Liver (tissue), 9 donors: ENCODE results near the gene PIAS4. TPM values are rescaled to one million over a fixed set of nuclear protein-coding genes. Genes with fewer than 3 reads are reported as not detected.

Experiments
- DNase-seq: peaks from one replicate; pipeline ENCODE4 v3.0.0-alpha.2; 2017; ENCODE audit warnings: low spot score
- H3K27ac ChIP-seq, 2 donors: one replicate each; pipeline ENCODE4 v1.7.0; 2013; ENCODE audit warnings: inconsistent platforms in 2 of 2, low read length in 2 of 2, control low read depth in 1 of 2, low read depth in 1 of 2, mild to moderate bottlenecking in 1 of 2
- H3K27me3 ChIP-seq, 4 donors: one replicate each; pipeline versions ENCODE4 v1.6.1 to v1.7.0; 2013; ENCODE audit warnings: low read length in 3 of 4, inconsistent platforms in 1 of 4, mild to moderate bottlenecking in 1 of 4, moderate library complexity in 1 of 4; ENCODE audit not compliant: control insufficient read depth in 4 of 4, insufficient read depth in 4 of 4
- H3K36me3 ChIP-seq, 4 donors: one replicate each; pipeline versions ENCODE4 v1.6.1 to v1.7.0; 2013; ENCODE audit warnings: low read length in 3 of 4, mild to moderate bottlenecking in 3 of 4, low read depth in 1 of 4, moderate library complexity in 1 of 4; ENCODE audit not compliant: control insufficient read depth in 4 of 4, insufficient read depth in 3 of 4
- H3K4me1 ChIP-seq, 4 donors: one replicate each; pipeline versions ENCODE4 v1.6.1 to v1.7.0; 2013; ENCODE audit warnings: low read length in 3 of 4, mild to moderate bottlenecking in 3 of 4, moderate library complexity in 1 of 4; ENCODE audit not compliant: control insufficient read depth in 4 of 4, insufficient read depth in 4 of 4
- H3K4me3 ChIP-seq, 3 donors: one replicate each; pipeline versions ENCODE4 v1.6.1 to v1.7.0; 2013; ENCODE audit warnings: low read length in 3 of 3, control low read depth in 1 of 3, low read depth in 1 of 3, mild to moderate bottlenecking in 1 of 3
- H3K9ac ChIP-seq, 2 donors: one replicate each; pipeline ENCODE4 v1.7.0; 2013; ENCODE audit warnings: low read length in 2 of 2, mild to moderate bottlenecking in 2 of 2, moderate library complexity in 2 of 2, control low read depth in 1 of 2, low read depth in 1 of 2
- H3K9me3 ChIP-seq, 4 donors: one replicate each; pipeline versions ENCODE4 v1.6.1 to v1.7.0; 2013; ENCODE audit warnings: low read length in 3 of 4; ENCODE audit not compliant: control insufficient read depth in 4 of 4
- FOXA1 ChIP-seq: IDR thresholded peaks from 2 replicates; pipeline ENCODE4 v1.6.1; 2016; ENCODE audit warnings: antibody characterized with exemption
- FOXA2 ChIP-seq: IDR thresholded peaks from 2 replicates; pipeline ENCODE4 v1.6.1; 2016; ENCODE audit warnings: antibody characterized with exemption
- GABPA ChIP-seq, 2 donors: IDR thresholded peaks in 1 of 2; conservative IDR thresholded peaks in 1 of 2; 2 replicates each; pipeline ENCODE4 v1.6.1; 2016; ENCODE audit warnings: antibody characterized with exemption in 2 of 2, mild to moderate bottlenecking in 1 of 2, moderate library complexity in 1 of 2
- JUND ChIP-seq, 2 donors: IDR thresholded peaks; 2 replicates each; pipeline ENCODE4 v1.6.1; 2016; ENCODE audit warnings: antibody characterized with exemption in 2 of 2
- NR2F2 ChIP-seq: IDR thresholded peaks from 2 replicates; pipeline ENCODE4 v1.6.1; 2016; ENCODE audit warnings: antibody characterized with exemption
- RAD21 ChIP-seq, 2 donors: IDR thresholded peaks; 2 replicates each; pipeline ENCODE4 v1.6.1; 2016; ENCODE audit warnings: antibody characterized with exemption in 2 of 2, mild to moderate bottlenecking in 2 of 2
- SP1 ChIP-seq: IDR thresholded peaks from 2 replicates; pipeline ENCODE4 v1.6.1; 2018; ENCODE audit warnings: antibody characterized with exemption, mild to moderate bottlenecking
- TAF1 ChIP-seq: conservative IDR thresholded peaks from 2 replicates; pipeline ENCODE4 v1.6.1; 2016; ENCODE audit warnings: antibody characterized with exemption, mild to moderate bottlenecking
- YY1 ChIP-seq: IDR thresholded peaks from 2 replicates; pipeline ENCODE4 v1.6.1; 2016; ENCODE audit warnings: antibody characterized with exemption, mild to moderate bottlenecking
- WGBS: extraction: QIAGEN DNeasy Blood & Tissue Kit; methylation state at CpG from one replicate; pipeline ENCODE4 v1.1.7; 2013; 5-methylcytosine and 5-hydroxymethylcytosine counted together
- polyA plus RNA-seq, 2 donors: library from polyadenylated mRNA; stranded (reverse) in 1 of 2; unstranded in 1 of 2; fragments of 200-250 nt in 1 of 2; fragments of >200 nt in 1 of 2; fragmentation: Nextera tagmentation in 1 of 2; extraction: Ambion mirVana in 1 of 2; gene quantifications; one replicate each; pipeline versions ENCODE4 v1.2.1 to v1.2.3, GENCODE V29; 2013 to 2015
- total RNA-seq, 2 donors: library from RNA; depleted of rRNA; stranded (reverse); fragments of >200 nt; gene quantifications; one replicate each; pipeline ENCODE4 v1.2.3, GENCODE V29; 2014
- TF ChIP-seq, protein P1 (sequence below): IDR thresholded peaks from 2 replicates; pipeline ENCODE4 v1.6.1; 2016; ENCODE audit warnings: antibody characterized with exemption
- TF ChIP-seq, protein P2 (sequence below): fragments of 150-350 bp; IDR thresholded peaks from 2 replicates; pipeline ENCODE4 v1.5.1; 2017; ENCODE audit warnings: improper control_type of control experiment, low read depth, low read length; ENCODE audit not compliant: missing input control
- TF ChIP-seq, protein P3 (sequence below): IDR thresholded peaks from 2 replicates; pipeline ENCODE4 v1.6.1; 2016; ENCODE audit warnings: antibody characterized with exemption, mild to moderate bottlenecking
- donor health status: healthy.
- donor health status: healthy.
- donor health status: healthy.
- donor health status: healthy.
- donor health status: healthy.

PIAS4 gene
- total and polyA plus RNA-seq, 4 donors: 5.6 to 14.1 (median 10.6) TPM

DNA sequence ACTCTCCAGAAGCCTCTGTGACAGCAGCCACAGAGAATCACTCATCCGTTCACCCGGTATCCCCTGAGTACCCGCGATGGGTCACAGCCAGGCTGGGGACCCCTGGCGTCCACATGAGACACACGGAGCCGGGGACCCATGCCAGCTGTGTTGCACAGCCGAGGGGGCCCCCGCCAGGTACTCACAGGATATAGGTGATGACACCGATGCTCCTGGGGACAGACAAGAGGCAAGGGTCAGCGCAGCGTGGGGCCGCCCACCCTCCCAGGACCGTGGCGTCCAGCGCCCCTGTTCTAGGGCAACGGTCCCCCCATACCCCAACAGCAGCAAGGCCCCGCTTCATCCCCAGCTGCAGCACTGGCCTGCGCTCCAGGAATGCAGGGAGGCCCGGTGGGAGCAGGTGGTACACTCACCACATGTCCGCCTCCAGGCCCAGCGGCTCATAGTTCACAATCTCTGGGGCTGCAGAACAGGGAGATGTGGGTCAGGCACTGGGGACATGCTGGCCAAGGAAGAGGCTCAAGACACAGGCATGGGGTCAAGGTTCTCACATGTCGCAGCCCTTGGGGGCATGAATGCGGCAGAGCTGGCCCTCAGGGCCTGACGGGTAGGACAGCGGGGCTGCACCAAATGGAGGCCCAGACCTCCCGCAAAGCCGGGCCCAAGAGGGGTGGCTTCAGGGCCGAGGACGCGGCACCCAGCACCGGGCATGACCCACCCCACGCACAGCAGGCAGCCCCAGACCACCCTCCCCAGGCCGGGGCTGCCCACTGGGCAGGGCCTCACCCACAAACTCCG lies 43.9 kb upstream of the PIAS4 start:
- peaks cover 3 to 71% (median 36%) of the 10 kb centered on the region in 4 donors for H3K36me3 ChIP-seq
- TF ChIP-seq, protein P1, sequence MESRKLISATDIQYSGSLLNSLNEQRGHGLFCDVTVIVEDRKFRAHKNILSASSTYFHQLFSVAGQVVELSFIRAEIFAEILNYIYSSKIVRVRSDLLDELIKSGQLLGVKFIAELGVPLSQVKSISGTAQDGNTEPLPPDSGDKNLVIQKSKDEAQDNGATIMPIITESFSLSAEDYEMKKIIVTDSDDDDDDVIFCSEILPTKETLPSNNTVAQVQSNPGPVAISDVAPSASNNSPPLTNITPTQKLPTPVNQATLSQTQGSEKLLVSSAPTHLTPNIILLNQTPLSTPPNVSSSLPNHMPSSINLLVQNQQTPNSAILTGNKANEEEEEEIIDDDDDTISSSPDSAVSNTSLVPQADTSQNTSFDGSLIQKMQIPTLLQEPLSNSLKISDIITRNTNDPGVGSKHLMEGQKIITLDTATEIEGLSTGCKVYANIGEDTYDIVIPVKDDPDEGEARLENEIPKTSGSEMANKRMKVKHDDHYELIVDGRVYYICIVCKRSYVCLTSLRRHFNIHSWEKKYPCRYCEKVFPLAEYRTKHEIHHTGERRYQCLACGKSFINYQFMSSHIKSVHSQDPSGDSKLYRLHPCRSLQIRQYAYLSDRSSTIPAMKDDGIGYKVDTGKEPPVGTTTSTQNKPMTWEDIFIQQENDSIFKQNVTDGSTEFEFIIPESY: no peak
- no peak for TF ChIP-seq SP1
- TF ChIP-seq JUND (IDR thresholded peaks at IDR 0.05): no peak
- no peak for TF ChIP-seq TAF1
- no peak for TF ChIP-seq RAD21 (IDR thresholded peaks at IDR 0.05)
- TF ChIP-seq, protein P2, sequence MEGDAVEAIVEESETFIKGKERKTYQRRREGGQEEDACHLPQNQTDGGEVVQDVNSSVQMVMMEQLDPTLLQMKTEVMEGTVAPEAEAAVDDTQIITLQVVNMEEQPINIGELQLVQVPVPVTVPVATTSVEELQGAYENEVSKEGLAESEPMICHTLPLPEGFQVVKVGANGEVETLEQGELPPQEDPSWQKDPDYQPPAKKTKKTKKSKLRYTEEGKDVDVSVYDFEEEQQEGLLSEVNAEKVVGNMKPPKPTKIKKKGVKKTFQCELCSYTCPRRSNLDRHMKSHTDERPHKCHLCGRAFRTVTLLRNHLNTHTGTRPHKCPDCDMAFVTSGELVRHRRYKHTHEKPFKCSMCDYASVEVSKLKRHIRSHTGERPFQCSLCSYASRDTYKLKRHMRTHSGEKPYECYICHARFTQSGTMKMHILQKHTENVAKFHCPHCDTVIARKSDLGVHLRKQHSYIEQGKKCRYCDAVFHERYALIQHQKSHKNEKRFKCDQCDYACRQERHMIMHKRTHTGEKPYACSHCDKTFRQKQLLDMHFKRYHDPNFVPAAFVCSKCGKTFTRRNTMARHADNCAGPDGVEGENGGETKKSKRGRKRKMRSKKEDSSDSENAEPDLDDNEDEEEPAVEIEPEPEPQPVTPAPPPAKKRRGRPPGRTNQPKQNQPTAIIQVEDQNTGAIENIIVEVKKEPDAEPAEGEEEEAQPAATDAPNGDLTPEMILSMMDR: no peak
- TF ChIP-seq FOXA1: no peak
- no peak for TF ChIP-seq GABPA (IDR thresholded peaks at IDR 0.05 in 1 of 2, conservative IDR thresholded peaks at IDR 0.05 in 1 of 2)
- TF ChIP-seq YY1: no peak

DNA sequence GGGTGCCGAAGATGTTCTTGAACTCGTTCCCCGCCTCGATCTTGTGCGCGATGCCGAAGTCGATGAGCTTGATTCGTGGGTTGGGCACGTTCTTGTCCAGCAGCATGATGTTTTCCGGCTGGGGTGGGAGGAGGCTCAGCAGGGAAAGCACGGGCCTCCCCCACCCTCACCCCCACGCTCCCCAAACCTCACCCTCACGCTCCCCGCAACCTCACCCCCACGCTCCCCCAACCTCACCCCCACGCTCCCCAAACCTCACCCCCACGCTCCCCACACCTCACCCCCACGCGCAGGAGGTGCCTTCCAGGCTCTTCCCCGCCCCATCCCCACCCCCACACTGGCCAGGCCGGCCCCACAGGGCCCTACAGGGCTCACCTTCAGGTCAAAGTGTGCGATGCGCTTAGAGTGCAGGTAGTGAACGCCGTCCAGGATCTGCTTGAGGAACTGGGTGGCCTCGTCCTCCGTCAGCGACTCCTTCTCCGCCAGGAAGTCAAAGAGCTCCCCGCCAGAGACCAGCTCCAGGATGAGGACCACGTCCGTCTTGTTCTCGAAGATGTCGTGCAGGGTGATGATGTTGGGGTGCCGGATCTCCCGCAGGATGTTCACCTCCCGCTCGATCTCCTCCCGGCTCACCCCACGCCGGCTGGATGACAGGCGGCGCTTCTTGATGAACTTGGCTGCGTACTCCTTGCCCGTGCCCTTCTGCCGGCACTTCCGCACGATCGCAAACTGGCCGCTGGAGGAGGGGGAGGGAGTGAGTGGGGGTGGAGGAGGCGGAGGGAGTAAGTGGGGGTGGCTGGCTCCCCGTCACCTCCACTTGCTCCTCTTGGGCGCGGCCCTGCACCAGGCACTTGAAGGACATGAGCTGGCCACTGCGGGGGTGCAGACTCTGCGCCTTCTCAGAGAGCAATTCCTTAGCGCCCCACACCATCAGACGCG lies 43.0 kb upstream of the PIAS4 start:
- WGBS: 95% methylated on average over 60 of the region's 60 CpGs
- Histone ChIP-seq H3K27ac (no peak overlapping the region), H3K4me3 (no peak overlapping the region), H3K27me3 (no peaks in the 10 kb centered on the region), H3K36me3 (peaks cover 3 to 63% (median 33%) of the 10 kb centered on the region in 4 donors), H3K9ac (no peak overlapping the region), H3K4me1 (peaks cover 3 to 12% (median 6%) of the 10 kb centered on the region in 4 donors), H3K9me3 (no peaks in the 10 kb centered on the region)
- TF ChIP-seq FOXA2 (no peak), SP1 (no peak), NR2F2 (no peak), TAF1 (no peak), FOXA1 (no peak), GABPA (IDR thresholded peaks at IDR 0.05 in 1 of 2, conservative IDR thresholded peaks at IDR 0.05 in 1 of 2) (no peak)
- TF ChIP-seq, protein P2: no peak
- TF ChIP-seq, protein P3, sequence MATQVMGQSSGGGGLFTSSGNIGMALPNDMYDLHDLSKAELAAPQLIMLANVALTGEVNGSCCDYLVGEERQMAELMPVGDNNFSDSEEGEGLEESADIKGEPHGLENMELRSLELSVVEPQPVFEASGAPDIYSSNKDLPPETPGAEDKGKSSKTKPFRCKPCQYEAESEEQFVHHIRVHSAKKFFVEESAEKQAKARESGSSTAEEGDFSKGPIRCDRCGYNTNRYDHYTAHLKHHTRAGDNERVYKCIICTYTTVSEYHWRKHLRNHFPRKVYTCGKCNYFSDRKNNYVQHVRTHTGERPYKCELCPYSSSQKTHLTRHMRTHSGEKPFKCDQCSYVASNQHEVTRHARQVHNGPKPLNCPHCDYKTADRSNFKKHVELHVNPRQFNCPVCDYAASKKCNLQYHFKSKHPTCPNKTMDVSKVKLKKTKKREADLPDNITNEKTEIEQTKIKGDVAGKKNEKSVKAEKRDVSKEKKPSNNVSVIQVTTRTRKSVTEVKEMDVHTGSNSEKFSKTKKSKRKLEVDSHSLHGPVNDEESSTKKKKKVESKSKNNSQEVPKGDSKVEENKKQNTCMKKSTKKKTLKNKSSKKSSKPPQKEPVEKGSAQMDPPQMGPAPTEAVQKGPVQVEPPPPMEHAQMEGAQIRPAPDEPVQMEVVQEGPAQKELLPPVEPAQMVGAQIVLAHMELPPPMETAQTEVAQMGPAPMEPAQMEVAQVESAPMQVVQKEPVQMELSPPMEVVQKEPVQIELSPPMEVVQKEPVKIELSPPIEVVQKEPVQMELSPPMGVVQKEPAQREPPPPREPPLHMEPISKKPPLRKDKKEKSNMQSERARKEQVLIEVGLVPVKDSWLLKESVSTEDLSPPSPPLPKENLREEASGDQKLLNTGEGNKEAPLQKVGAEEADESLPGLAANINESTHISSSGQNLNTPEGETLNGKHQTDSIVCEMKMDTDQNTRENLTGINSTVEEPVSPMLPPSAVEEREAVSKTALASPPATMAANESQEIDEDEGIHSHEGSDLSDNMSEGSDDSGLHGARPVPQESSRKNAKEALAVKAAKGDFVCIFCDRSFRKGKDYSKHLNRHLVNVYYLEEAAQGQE: no peak
- no peak for DNase-seq

More for the DNA sequence above, 43.9 kb upstream of the PIAS4 start:
- H3K27ac ChIP-seq: no peak overlapping the region
- DNase-seq: no peak
- no peak overlapping the region for H3K4me3 ChIP-seq
- H3K27me3 ChIP-seq: no peaks in the 10 kb centered on the region
- peaks cover 0 to 5% (median 4%) of the 10 kb centered on the region in 4 donors for H3K4me1 ChIP-seq
- H3K9me3 ChIP-seq: no peaks in the 10 kb centered on the region
- H3K9ac ChIP-seq: no peak overlapping the region
- 97% methylated on average over 35 of the region's 35 CpGs for WGBS
